SHP77 treated with DMSO at 0.1 percent for 48 hours (cell line): Measurements from ENCODE around the gene SLC25A26.
"Not testable (repeated sequence)": the region's sequence is repeated elsewhere in the genome, so short reads cannot be mapped to it uniquely, and the experiment has no call there.

Experiments
- DNase-seq: peaks from one replicate; lab custom pipeline; 2025; lab: John Stamatoyannopoulos, UW

Gene SLC25A26

GRCh38 chr3:66269411-66269810 is 48.6 kb downstream of the SLC25A26 start:
- no peak for DNase-seq

GRCh38 chr3:66270288-66270687 is 49.5 kb downstream of the SLC25A26 start:
- no peak for DNase-seq

GRCh38 chr3:66270701-66271100 is 49.9 kb downstream of the SLC25A26 start:
- no peak for DNase-seq

DNA sequence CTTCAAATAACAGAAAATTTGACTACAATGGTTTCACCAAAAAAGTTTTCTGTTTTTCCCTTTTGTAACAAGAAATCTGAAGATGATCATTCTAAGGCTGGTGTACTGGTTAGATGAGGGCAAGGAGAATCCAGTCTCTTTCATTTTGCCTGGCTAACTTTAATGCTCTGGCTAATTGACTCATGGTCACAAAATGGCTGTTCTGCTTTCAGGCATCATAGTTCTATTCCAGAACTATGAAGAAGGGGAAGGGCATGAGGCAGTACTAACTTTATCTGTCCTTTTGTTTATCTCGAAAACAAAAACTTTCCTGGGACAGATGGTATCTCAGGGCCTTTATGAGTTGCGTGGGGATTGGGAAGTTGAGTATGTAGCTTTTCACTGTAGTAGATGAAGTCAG is 50.4 kb downstream of the SLC25A26 start:
- no peak for DNase-seq

GRCh38 chr3:66272016-66272415 is 51.2 kb downstream of the SLC25A26 start:
- DNase-seq: no peak

- DNase-seq: not testable (repeated sequence)
Measured at GRCh38 chr3:66274837-66275236, 54.0 kb downstream of the SLC25A26 start.

DNA sequence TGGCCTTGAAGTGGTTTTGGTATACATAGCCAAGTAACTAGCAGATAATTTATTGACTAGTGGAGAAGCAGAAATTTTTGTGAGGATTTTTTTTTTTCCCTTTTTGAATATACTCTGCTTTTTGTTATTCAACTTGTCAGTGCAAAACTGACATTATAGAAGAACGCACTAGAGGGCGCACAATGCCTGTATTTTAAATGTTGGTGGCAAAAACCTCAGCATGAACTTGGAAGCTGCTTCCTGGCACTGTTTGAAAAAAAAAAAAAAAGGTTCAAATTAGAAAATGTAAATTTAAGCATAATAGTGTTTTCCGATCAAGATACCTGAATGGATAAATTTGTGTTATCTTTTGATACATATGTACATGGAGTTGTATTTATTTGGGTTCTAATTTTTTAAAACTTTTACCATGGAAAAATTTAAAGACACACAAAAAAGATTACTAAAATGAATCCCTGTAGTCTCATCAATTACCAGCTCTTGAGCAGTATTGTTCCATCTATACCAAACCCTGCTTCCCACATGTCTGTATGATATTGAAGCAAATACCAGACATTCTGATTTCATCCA is 56.0 kb downstream of the SLC25A26 start:
- DNase-seq: peak; percentile 17

- no peak for DNase-seq
Measured at GRCh38 chr3:66279168-66279567, 58.4 kb downstream of the SLC25A26 start.

GRCh38 chr3:66280304-66280703 is 59.5 kb downstream of the SLC25A26 start:
- DNase-seq: no peak

DNA sequence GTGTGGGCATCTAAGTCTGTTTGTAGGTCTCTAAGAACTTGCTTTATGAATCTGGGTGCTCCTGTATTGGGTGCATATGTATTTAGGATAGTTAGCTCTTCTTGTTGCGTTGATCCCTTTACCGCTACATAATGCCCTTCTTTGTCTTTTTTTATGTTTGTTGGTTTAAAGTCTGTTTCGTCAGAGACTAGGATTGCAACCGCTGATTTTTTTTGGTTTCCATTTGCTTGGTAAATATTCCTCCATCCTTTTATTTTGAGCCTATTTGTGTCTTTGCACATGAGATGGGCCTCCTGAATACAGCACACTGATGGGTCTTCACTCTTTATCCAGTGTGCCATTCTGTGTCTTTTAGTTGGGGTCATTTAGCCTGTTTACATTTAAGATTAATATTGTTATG is 71.1 kb downstream of the SLC25A26 start:
- DNase-seq: not testable (repeated sequence)

DNA sequence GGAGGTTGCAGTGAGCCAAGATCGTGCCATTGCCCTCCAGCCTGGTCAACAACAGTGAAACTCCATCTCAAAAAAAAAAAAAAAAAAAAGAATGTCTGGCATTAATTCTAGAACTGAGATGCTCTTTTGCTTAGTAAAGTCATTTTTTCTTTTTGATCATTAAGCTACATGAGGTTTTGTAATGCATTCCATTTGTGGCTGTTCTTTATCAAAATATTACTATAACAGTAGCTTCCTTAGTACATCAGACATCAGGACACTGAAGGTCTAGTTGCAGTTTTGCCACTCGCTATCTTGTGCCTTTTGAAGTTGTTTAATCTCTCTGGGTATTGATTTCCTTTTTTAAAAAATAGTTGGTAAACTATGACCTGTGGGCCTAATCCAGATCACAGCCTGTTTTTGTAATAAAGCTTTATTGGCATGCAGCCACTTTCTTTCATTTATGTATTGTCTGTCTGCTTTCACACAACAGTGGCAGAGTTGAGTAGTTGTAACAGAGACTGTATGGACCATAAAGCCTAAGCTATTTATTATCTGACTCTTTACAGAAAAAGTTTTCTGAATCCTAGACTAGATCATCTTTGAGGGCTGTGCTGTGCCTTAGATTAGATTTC is 76.6 kb downstream of the SLC25A26 start:
- no peak for DNase-seq

DNA sequence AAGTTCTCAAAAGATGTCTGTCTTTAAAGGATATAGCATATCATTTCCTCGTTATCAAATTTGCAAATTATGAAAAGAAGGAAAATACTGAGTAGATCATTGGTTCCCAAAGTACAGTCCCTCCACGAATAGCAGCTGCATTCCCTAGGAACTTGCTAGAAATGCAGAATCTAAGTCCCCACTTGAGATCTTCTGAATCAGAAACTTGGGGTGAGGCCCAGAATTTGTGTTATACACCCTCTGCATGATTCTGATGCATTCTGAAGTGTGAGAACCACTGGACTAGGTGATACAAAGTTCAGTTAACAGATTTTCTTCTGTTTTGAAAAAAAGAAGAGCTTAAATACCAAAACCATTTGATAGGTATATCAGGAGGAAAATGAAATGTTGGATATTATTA is 77.1 kb downstream of the SLC25A26 start:
- DNase-seq: no peak

GRCh38 chr3:66298591-66298990 is 77.8 kb downstream of the SLC25A26 start:
- DNase-seq: no peak

DNA sequence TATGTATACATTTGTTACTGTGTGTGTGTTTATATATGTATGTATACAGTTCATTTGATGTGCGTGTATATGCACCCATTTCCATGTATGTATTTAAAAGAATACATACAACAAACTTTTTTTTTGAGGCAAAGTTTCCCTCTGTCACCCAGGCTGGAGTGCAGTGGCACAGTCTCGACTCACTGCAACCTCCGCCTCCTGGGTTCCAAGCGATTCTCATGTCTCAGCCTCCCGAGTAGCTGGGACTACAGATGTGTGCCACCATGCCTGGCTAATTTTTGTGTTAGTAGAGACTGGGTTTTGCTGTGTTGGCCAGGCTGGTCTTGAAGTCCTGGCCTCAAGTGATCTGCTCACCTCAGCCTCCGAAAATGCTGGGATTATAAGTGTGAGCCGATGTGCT is 78.3 kb downstream of the SLC25A26 start:
- DNase-seq: not testable (repeated sequence)

DNA sequence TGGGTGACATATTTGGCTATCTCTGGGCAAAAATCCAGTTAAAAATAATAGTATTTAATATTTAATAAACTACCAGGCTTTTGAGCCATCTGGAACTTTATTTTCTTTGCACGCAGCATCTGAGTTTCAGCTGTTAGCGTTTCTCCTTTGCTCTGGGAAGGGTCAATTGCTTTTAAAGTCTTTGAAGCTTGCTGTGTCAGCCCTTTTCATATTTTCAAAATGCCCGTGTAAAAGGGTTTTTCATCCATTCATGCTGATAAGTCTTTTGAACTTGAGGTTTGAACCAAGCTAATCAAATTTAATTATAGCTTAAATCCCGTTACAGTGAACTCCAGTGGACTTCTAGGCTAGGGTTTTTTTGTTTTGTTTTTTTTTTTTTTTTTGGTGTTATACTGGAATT is 79.1 kb downstream of the SLC25A26 start:
- no peak for DNase-seq

DNA sequence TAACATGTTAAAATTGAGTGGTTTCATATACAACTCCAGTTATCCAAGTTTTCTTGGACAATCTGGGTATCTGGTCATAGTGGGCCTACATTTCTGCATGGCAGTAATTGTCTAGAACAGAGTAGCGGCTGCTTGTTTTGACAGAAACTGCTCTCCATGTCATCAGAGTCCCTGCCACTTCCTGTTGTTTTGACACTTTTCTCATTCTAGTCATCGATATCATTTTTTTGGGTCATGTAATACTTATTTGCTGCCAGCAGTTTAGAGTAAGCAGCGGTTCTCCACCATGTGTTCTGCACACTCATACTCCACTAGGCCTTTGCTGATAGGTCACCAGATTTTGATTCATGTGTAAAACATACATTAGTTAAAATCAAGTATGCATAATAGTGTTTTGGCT is 81.5 kb downstream of the SLC25A26 start:
- DNase-seq: no peak

- DNase-seq: no peak
Measured at GRCh38 chr3:66303491-66303901, 82.7 kb downstream of the SLC25A26 start.

GRCh38 chr3:66304293-66304692 is 83.5 kb downstream of the SLC25A26 start:
- DNase-seq: no peak

- not testable (repeated sequence) for DNase-seq
Measured at GRCh38 chr3:66306086-66306485, 85.3 kb downstream of the SLC25A26 start.

- DNase-seq: not testable (repeated sequence)
Measured at GRCh38 chr3:66306991-66307390, 86.2 kb downstream of the SLC25A26 start.

- DNase-seq: no peak
Measured at GRCh38 chr3:66312039-66312438, 91.2 kb downstream of the SLC25A26 start.

DNA sequence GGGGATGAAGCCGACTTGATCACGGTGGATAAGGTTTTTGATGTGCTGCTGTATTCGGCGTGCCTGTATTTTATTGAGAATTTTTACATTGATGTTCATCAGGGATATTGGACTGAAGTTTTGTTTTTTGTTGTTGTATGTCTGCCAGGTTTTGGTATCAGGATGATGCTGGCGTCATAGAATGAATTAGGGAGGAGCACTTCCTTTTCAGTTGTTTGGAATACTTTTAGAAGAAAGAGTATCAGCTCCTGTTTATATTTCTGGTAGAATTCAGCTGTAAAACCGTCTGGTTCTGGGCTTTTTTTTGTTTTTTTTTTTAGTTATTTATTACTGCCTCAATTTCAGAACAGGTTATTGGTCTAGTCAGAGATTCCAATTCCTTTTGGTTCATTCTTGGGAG is 93.7 kb downstream of the SLC25A26 start:
- DNase-seq: no peak

GRCh38 chr3:66317750-66318376 is 97.1 kb downstream of the SLC25A26 start:
- DNase-seq: no peak

- DNase-seq: no peak
Measured at GRCh38 chr3:66320390-66320789, 99.6 kb downstream of the SLC25A26 start.
